Dermis blood vessel endothelial cell (primary cell): ENCODE results near the gene CASTOR2. TPM values are rescaled to one million over a fixed set of nuclear protein-coding genes. Genes with fewer than 3 reads are reported as not detected.
"Not testable (repeated sequence)": the region's sequence is repeated elsewhere in the genome, so short reads cannot be mapped to it uniquely, and the experiment has no call there.

ENCODE experiments used
- DNase-seq: peaks from one replicate; pipeline ENCODE4 v3.0.0; 2010
- total RNA-seq: library from RNA; depleted of rRNA; stranded (reverse); fragments of >200 nt; gene quantifications from 2 replicates; pipeline ENCODE4 v1.2.3, GENCODE V29; 2014

CASTOR2 gene
- 11.9 and 15.7 TPM in 2 replicates for total RNA-seq

DNA sequence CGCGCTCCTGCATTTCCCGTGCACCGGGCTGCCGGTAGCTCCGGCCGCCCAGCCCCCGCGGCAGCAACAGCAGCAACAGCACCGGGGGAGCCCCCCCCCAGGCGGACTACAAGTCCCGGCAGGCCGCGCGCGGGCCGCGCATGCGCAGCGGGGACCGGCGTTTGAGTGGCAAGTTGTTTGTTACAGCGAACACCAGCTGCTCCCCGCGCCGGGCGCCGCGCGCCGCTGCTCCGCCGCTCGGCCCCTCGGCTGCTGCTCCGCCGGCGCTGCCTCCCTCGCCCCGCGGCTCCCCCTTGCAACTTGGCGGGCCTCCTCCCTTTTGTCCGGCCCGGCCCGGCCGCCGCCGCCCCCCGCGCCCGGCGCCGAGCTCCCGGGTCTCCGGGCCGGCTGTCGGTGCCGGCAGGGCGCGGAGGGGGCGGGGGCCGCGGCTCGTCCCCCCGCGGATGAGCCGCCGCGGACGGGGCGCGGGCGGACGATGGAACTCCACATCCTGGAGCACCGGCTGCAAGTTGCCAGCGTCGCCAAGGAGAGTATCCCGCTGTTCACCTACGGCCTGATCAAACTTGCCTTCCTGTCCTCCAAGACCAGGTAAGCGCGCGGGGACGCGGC, at the start of gene CASTOR2:
CASTOR2 (plus strand) TSS at position 195 of the 609 bp plus-strand sequence; CDS start at position 476, 281 bp downstream.
- DNase-seq, result not testable (repeated sequence)

DNA sequence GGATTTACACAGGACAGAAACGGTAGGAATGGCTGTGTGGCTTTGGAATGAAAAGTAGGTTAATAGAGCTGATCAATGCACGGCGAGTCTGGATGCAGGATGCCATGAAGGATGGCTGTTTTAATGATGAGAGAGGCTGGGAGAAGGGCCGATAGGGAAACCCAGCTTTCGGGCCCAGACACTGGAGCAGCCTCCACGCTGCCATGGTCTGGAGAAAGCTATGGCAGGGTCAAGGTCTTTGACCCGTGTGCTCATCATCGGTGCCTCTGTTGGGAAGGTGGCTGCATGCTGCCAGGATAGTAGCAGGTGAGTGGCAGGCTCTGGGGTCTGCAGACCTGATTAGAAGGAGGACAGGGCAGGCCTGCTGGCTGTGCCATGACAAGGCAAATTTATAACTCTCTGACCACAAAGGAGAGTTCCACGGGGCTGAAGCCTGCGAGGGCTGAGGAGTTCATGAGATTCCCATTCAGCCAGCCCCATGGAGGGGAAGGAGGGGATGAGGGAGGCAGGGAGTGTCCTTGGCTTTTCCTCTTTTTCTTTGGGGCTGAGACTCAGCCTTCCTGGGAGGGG, 42.1 kb upstream of the CASTOR2 start:
- not testable (repeated sequence) for DNase-seq

DNA sequence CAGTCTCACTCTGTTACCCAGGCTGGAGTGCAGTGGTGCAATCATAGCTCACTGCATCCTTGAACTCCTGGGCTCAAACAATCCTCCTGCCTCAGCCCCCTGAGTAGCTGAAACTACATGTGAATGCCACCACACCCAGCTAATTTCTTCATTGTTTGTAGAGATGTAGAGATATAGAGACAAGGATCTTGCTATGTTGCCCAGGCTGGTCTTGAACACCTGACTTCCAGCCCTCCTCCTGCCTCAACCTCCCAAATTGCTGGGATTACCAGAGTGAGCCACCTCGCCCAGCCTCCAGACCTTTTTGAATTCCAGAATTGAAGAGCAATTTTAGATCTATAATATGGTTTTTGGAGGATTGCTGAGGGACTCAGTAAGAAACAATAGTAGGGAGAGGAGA, 40.9 kb upstream of the CASTOR2 start:
- not testable (repeated sequence) for DNase-seq

DNA sequence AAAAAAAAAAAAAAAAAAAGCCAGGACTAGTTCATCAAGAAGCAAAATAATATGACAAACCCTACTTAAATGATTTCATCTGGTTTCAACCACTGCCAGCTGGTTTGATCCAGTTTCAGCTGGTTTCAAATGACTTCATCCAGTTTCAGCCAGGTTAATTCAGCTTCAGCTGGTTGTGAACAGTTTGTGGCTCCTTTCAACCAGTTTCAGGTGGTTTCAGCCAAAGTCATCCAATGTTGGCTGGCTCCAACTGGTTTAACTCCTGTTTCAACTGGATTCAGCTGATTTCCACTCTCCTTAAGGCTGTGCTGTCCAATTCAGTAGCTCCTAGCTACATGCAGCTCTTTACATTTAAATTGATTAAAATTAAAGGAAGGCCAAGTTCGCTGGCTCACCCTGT, 37.5 kb upstream of the CASTOR2 start:
- DNase-seq, result not testable (repeated sequence)

DNA sequence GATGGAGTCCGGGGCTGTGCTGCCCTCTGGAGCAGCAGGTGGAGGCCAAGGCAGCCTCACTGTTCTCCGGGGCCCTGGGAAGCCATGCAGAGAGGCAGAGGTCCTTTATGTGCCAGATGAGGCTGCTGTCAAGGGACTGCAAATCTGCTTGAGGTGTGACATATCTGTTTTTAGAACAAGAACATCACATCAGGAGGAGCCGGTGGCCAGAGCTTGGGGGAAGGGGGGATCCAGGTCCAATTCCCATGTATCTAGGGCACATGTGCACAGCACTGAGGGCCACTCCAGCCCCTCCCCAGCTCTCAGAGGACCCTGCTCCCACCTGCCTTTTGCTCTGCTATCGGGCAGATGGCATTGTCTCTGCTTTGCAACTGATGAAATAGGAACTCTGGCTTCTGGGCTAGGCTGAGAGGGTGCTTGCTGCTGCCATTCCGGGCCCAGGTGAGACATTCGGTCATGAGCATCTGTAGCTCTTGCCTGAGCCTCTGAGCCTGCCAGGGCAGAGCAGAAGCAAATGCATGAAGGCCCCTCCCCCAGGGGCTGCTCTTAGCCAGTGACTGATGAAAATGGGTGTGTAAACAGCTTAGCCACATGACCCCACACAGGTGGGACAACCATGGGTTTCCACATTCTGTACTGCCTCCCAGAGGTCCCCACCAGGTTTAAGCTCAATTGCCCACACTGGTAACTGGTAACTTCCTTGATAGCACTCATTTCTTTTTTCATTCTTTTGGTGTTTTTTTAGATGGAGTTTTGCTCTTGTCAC, 32.8 kb upstream of the CASTOR2 start:
- not testable (repeated sequence) for DNase-seq

DNA sequence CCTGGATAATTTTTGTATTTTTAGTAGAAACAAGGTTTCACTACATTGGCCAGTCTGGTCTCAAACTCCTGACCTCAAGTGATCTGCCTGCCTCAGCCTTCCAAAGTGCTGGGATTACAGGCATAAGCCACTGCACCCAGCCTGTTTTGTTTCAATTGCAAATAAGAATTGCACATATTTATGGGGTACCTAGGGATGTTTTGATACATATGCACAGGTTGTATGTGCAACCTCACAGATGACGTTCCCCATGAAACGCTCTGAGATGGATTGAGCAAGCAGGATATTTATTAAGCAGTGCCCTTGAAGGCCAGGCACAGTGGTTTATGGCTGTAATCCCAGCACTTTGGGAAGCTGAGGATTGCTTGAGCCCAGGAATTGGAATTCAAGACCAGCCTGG, 25.1 kb upstream of the CASTOR2 start:
- DNase-seq, result not testable (repeated sequence)

DNA sequence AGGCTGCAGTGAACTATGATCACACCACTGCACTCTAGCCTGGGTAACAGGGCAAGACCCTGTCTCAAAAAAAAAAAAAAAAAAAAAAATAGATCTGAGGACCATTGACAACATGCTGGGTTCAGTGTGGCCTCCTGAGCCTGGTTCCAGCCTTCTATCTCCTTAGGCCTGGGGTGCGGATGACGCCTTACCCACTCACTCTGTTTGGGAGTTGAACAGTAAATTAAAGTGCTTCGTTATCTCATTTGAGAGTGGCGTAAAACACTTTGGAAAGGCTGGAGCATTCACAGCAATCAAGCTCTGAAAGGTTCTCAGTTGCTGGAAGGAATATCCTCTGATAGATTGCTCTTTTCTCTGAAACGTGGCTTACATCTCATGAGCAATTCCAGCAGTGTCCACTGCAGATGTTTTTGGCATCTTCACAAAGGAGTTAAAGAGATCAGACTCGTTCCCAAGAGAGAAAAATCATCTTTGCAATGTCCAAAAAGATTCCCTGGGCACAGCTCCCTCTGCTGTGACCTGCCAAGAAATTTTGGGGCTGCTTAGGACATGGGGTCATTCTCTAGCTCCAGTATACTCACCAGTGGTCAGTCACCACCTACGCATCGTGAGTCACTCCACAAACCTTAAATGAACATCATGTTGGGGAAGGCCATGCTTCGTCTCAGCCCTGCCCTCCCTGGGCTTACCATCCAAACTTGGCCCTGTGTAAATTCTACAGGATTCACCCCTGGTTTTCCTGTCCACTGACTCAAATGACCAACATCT, 23.0 kb upstream of the CASTOR2 start:
- DNase-seq, result not testable (repeated sequence)

DNA sequence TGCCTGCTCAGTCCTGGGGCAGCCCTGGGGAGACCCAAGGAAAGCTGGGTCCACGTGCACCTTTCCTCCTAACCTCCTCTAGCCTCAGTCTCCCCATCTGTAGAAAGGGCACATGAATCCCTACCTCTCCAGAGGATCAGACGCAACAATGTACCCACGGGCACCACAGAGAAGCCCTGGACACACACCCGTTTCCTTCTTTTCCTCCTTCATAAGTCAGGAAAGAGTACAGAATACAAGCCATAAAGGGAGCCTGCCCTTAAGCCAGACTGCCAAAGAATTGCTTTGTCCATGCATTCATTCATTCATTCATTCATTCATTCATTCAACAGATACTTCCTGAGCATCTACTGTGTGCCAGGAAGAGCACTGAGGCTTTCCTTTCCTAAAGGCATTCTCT, 20.6 kb upstream of the CASTOR2 start:
- not testable (repeated sequence) for DNase-seq

DNA sequence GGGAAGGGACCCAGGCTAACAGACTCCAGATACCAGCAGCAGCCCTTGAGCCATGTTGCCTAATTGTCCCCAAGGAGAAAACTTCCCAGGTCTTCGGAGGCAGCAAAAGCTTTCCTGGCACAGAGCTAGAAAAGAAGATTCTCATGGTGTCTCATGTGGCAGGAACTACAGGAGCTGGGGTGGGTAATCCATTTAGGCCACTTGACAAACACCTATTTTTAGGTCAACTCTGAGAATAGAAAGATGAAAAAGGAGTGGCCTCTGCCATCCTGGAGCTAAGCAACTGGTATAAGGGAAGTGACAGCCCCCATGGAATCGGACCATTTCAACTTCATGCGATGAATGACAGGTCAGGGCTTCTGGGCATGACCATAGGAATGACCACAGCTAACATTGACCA, 16.8 kb upstream of the CASTOR2 start:
- DNase-seq, result not testable (repeated sequence)

DNA sequence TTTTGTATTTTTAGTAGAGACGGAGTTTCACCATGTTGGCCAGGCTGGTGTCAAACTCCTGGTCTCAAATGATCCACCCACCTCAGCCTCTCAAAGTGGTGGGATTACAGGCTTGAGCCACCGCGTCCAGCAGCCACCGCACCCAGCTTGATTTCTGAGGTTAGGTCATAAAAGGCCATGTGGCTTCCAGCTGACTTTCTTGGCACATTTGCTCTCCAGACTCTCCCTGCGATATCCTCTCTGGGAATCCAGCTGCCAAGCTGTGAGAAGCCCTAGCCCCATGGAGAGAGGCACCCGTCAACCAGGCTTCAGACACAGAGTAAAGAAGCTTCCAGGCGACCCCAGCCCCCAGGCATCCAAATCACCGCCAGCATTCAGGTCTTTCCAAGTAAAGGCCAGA, 10.7 kb upstream of the CASTOR2 start:
- not testable (repeated sequence) for DNase-seq

DNA sequence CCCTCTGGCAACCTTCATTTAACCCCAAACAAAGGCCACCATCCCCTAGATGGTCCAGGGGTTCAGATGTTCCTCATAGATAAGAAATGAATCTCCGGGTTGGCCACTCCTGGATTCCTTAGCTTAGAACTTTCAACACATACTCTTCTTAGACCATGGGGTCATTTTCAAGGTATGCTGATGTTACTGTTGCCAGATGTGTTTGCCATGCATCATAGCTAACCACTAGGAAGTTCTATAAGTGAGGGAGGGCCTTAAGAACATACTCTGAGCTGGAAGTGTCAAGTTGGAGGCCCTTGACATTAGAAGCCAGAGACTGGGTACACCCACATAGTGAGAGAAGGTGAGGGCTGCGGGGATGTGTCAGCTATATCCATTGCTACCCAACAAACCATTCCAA, 6.2 kb upstream of the CASTOR2 start:
- not testable (repeated sequence) for DNase-seq

DNA sequence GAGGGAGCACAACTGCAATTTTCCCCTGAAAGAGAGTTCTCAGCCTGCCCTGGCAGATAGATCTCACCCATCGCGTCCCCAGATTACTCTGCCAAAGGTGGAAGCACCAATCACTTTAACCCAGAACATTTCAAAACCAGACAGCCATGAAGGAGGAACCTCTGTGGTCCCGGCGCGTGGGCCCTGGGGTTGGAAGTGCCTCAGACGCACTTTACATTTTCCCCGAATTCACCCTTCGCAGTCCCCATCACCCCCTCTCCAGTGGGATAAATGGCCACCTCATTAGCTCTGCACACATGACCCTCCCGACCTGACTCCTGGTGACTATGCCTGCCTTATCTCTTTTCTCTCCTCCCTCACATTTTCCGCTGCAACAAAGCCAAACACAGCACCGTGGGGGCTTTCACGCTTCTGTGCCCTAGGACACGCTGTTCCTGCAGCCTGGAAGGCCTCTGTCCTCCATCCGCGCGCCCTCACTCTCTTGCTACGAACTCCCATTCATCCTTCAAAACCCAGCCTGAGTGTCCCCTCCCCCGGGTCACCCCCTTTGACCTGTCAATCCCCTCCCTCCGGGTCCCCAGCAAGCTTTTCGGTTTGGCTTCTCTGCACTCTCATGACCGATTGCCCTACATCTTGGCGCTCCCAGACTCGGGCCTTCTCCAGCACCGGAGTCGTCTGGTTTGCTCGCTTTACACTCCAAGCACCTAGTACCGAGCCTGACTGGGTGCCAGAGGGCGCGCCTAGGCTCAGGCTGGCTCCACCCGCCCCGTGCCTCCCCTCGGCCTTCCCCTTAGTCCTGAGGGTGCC, 598 bp upstream of the CASTOR2 start:
- not testable (repeated sequence) for DNase-seq

DNA sequence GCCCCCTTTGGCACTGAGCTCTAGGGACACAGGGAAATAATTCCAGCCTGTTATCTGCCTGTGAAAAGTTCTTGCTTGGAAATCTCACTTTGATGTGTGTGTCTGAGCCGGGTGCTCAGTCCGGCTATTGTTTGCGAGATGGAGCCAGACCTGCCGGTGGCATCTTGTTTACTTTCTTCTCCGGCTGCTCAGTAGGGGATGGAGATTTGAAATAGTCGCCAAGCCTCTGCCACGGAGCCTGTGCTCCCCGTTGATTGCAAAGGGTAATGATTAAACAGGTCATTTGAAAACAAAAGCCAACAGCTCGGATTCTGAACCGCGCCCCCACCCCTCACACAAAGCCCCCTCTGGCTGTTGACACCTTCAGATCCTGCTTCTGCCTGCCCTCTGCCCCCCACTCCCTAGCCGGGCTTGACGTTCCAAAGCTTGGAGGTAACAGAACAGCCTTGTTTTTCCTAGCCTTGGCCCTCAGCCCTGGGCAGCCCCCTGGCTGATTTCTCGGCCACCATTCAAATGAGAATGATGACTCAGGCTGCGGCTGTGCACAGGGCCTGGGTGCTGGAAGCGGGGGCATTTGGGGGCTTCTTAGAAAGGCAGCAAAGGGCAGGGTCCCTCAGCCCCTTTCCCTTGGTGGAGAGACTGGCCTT, 1.8 kb downstream of the CASTOR2 start:
- DNase-seq, result not testable (repeated sequence)

DNA sequence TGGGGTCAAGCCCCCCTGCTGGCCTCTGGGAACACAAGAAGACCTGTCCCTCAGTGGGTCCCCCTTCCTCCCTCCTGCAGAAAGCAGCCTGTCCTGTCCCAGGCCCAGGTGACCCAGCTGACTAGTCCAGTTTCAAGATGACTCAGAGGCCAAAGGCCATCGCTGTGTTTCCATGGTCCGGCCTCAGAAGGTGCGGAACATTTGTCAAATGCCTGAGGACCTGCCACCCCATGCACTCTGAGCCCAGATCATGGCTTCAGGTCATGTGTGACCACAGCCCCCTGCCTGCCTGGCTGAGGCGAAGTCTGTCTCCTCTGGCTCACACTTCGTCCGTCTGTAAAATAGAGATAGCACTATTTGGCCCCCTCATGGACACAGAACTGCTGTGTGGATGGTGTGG, 2.4 kb downstream of the CASTOR2 start:
- not testable (repeated sequence) for DNase-seq

DNA sequence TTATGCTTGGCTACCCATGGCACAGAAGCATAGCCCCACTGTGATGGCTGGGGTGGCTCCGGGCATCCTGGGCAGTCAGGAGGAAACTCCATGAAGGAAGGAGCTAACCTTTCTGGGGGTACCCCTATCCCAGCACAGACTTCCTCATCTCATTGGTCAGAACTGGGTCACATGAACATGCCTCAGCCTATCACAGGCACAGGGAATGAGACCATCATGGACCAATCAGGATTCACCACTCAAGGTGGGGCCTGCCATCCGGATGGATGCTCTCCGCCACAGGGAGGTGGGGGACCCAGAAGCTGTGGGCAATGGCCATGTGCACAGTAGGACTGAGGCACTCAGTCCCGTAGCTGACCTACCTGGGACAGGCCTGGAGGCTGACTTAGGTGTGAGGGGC, 6.9 kb downstream of the CASTOR2 start:
- DNase-seq, result not testable (repeated sequence)

DNA sequence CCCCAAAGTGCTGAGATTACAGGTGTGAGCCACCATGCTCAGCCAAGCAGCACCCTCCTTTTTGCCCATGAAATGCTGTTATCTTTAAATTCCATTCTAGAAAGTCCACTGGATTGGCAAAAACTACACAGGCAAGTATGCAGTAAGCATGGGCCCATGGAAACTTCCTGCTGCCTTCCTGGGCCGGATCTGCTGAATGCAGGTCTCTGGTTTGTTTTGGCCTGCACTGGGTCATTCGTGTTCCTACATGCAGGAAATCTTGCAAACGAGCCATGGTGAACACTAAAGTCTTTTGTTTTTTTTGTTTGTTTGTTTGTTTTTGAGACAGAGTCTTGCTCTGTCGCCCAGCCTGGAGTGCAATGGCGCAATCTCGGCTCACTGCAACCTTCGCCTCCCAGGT, 7.9 kb downstream of the CASTOR2 start:
- DNase-seq, result not testable (repeated sequence)

DNA sequence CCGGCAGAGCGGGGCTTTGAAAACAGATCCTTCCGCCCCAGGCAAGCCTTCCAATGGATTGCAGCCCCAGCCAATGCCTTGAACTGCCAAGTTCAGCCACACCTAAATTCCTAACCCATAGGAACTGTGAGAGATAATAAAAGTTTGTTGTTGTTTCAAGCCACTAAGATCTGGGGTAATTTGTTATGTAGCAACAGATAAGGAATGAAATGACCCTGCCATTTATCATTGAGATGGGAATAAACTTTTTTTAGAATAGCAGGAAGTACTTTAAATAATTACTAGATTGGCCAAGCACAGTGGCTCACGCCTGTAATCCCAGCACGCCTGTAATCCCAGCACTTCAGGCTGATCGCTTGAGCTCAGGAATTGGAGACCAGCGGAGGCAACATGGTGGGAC, 11.5 kb downstream of the CASTOR2 start:
- not testable (repeated sequence) for DNase-seq

DNA sequence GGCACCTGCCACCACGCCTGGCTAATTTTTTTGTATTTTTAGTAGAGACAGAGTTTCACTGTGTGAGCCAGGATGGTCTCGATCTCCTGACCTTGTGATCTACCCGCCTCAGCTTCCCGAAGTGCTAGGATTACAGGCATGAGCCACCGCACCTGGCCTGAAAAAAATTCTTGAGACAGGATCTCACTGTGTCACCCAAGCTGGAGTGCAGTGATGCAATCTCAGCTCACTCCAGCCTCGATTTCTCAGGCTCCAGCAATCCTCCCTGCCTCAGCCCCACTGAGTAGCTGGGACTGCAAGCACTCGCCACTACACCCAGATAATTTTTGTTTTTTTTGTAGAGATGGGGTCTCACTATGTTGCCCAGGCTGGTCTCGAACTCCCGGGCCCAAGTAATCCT, 13.0 kb downstream of the CASTOR2 start:
- DNase-seq, result not testable (repeated sequence)

DNA sequence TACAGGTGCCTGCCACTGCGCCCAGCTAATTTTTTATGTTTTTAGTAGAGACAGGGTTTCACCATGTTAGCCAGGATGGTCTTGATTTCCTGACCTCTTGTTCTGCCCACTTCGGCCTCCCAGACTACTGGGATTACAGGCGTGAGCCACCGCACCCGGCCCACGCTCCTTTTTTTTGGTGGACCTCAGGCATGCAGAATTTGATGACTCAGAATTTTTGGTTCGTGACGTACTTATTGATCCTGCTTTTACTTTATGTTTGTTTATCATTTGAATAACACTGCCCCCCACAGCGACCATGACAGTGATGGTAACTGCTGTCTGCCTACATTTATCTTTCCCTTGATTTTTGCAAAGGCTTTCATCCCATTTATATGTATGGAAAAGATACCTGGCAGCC, 23.9 kb downstream of the CASTOR2 start:
- DNase-seq, result not testable (repeated sequence)

DNA sequence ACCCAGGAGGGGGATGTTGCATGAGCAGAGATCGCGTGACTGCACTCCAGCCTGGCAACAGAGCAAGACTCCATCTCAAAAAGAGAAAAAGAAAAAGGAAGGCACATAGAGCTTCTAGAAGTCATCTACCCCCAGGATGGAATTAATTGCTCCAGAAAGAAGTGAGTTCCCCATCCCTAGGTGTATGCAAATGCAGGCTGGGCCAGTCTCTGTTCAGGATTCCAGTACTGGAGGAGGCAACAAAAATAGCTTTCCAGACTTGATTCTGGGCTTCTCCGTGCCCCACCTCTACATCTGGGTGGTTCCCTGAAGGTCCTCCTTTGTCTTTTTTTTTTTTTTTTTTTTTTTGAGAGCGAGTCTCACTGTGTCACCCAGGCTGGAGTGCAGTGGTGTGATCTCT, 28.6 kb downstream of the CASTOR2 start:
- DNase-seq, result no peak

DNA sequence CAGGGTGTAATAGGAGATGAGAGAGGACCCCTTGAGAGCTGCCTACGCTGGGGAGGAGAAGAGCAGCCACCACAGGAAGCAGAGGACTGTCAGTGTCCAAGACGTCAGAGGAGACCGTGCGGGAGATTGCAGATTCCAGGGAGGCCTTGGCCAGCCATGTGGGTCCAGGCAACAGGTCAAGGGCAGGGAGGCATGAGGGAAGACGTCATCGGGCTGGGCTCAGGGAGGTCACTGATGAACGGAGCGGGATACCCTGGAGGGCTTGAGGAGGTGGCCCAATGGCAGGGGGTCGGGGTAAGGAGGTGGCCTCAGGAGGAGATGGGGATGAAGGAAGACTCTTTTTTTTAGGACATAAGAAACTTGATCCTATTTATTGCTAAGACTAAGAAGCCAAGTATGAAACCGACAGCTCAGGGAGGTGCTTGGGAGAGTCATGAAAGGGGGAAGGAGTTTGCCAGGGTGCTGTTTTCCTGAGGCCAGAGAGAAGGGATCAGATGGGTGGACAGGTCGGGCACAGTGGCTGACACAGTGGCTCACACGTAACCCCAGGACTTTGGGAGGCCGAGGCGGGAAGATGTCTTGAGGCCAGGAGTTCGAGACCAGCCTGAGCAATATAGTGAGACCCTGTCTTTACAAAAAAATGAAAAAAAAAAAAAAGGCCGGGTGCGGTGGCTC, 30.5 kb downstream of the CASTOR2 start:
- DNase-seq, result not testable (repeated sequence)
